Measurements from ENCODE around the gene TMEM161B. TPM values are rescaled to one million over a fixed set of nuclear protein-coding genes. Genes with fewer than 3 reads are reported as not detected.
"Not testable (repeated sequence)": the region's sequence is repeated elsewhere in the genome, so short reads cannot be mapped to it uniquely, and the experiment has no call there.

TMEM161B gene
- total RNA-seq, 4 donors from 2014 or later = 10.7 to 31.0 (median 25.3) TPM

DNA sequence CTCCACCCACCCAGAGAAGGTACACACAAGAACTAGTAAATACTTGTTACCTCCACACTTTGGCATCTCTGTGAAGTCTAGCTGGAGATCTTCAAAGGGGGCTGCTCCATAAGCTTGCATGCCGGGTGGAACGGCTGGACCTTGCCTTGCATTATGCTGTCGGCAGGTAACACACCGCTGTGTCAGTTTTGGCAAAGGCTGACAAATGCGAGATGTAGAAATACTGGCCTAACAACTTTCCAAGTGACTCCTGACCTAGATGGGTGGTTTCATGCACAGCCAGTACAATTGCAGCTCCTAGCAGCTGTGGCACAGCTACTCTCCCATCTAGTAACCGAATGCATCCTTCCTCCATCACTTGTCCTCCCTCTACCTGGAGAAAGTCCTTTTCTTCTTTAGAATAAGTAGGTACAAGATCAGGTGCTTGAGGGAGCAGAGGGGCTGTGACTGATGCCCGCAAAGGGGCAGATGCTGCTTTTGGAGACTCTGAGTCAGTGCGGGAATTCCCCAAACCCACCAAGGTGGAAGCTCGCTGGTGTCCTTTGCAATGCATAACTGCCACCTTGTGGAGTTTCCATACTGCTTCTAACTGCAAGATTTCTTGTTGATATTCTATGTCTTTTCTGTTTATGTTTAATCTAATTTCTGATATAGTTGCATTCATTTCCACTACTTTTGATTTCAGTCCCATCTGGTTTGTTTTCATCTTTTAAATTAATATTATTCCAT, 78.4 kb downstream of the TMEM161B start:
- no peak overlapping the region for H3K4me3 ChIP-seq
- no peak for TF ChIP-seq POLR2A (IDR thresholded peaks at IDR 0.05)
- TF ChIP-seq, protein P1, sequence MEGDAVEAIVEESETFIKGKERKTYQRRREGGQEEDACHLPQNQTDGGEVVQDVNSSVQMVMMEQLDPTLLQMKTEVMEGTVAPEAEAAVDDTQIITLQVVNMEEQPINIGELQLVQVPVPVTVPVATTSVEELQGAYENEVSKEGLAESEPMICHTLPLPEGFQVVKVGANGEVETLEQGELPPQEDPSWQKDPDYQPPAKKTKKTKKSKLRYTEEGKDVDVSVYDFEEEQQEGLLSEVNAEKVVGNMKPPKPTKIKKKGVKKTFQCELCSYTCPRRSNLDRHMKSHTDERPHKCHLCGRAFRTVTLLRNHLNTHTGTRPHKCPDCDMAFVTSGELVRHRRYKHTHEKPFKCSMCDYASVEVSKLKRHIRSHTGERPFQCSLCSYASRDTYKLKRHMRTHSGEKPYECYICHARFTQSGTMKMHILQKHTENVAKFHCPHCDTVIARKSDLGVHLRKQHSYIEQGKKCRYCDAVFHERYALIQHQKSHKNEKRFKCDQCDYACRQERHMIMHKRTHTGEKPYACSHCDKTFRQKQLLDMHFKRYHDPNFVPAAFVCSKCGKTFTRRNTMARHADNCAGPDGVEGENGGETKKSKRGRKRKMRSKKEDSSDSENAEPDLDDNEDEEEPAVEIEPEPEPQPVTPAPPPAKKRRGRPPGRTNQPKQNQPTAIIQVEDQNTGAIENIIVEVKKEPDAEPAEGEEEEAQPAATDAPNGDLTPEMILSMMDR (IDR thresholded peaks at IDR 0.05) = no peak
- H3K27ac ChIP-seq = no peak overlapping the region
- H3K36me3 ChIP-seq = peaks cover 0 to 30% (median 0%) of the 10 kb centered on the region in 3 donors
- H3K27me3 ChIP-seq = no peaks in the 10 kb centered on the region
- DNase-seq = no peak
- peaks cover 0 to 20% (median 3%) of the 10 kb centered on the region in 4 donors for H3K9me3 ChIP-seq
- no peaks in the 10 kb centered on the region for H3K4me1 ChIP-seq

DNA sequence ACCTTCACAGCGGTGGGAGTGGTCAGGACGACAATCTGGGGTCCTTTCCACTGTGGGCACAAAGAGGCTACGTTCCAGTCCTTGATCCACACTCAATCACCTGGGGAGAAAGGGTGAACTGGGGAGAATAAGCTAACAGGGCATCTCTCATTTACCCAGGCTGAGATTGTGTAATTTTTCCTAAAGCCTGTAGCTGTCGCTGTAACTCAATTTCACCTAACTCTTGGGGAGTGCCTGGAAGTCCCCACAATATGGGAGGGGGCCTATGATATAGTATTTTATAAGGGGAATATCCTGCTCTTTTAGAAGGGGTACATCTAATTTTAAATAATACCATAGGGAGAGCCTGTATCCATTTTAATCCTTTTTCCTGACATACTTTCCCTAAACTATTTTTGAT, 79.2 kb downstream of the TMEM161B start:
- peaks cover 0 to 20% (median 3%) of the 10 kb centered on the region in 4 donors for H3K9me3 ChIP-seq
- not testable (repeated sequence) for H3K4me1 ChIP-seq, H3K27me3 ChIP-seq, DNase-seq, H3K27ac ChIP-seq, H3K4me3 ChIP-seq
- H3K36me3 ChIP-seq = peaks cover 0 to 27% (median 0%) of the 10 kb centered on the region in 3 donors

DNA sequence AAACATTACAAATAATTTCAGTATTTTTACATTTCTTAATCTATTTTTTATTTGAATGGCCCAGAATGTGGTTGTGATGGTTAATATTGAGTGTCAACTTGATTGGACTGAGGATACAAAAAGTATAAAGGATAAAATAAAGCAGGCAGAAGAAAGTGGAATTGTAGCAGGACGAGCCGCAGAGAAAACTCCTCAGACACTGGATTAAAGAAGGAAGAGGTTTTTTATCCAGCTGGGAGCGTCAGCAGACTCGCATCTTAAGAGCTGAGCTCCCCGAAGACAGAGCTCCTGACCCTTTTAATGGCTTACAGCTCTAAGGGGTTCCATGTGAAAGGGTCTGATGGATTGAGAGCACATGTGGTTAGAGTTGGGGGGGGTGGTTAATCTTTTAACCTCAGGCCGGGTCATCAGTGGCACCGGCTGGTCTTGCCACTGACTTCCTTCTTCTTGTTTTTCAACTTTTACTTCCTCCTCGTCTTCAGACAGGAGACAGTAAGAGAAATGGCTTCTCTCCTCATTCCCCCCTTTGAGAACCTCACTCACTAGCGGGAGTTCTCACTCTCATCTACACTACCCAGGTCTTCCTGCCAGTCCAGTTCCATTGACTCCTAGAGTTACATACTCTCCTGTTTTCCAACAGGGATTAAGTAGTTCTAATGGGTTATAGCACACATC, 80.0 kb downstream of the TMEM161B start:
- no peak for DNase-seq
- Histone ChIP-seq H3K27ac (no peak overlapping the region), H3K27me3 (no peaks in the 10 kb centered on the region), H3K4me1 (no peaks in the 10 kb centered on the region), H3K9me3 (peaks cover 0 to 20% (median 3%) of the 10 kb centered on the region in 4 donors), H3K4me3 (no peak overlapping the region), H3K36me3 (peaks cover 0 to 19% (median 0%) of the 10 kb centered on the region in 3 donors)
- TF ChIP-seq, protein P1 (IDR thresholded peaks at IDR 0.05) = no peak
- TF ChIP-seq POLR2A (IDR thresholded peaks at IDR 0.05) = no peak

DNA sequence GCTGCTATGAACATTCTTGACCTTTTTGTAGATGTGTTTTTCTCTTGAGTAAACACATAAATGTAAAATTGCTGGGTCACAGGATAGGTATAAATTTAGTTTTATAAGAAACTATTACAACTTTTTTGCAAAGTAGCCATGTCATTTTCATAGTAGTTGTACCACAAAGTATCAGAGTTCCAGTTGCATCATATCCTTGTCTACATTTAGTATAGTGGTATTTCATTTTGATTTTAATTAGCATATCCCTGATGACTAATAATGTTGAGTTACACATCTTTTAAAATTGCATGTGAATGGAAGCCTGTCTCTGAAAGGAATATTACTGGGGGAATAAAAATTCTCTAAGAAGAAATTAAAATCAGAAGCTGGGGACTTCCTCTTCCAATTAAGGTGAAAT, 85.4 kb downstream of the TMEM161B start:
- DNase-seq = no peak
- H3K4me1 ChIP-seq = no peaks in the 10 kb centered on the region
- no peak overlapping the region for H3K4me3 ChIP-seq
- peaks cover 0 to 4% (median 0%) of the 10 kb centered on the region in 4 donors for H3K9me3 ChIP-seq
- no peaks in the 10 kb centered on the region for H3K27me3 ChIP-seq
- H3K27ac ChIP-seq = no peak overlapping the region
- no peaks in the 10 kb centered on the region for H3K36me3 ChIP-seq
- TF ChIP-seq, protein P1 (IDR thresholded peaks at IDR 0.05) = no peak
- no peak for TF ChIP-seq POLR2A (IDR thresholded peaks at IDR 0.05)

DNA sequence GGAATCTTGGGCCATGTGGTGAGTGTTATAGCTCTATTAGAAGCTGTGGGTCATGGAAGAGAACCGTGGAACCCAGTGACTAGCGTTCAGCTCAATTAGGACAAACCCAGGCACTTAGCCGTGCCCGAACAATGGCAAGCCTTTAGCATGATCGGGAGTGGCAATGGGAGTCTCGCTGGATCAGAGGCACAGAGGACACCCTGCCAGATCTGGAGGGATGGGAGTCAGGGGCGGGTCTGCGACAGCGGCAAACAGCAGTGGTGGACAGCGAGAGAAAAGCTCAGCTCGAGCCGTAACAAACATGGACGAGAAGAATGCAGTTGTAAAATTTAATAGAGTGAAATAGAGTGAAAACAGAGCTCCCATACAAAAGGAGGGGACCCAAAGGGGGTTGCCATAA, 91.2 kb downstream of the TMEM161B start:
- not testable (repeated sequence) for H3K9me3 ChIP-seq, H3K4me1 ChIP-seq, H3K4me3 ChIP-seq, H3K27me3 ChIP-seq, DNase-seq, H3K27ac ChIP-seq, H3K36me3 ChIP-seq

DNA sequence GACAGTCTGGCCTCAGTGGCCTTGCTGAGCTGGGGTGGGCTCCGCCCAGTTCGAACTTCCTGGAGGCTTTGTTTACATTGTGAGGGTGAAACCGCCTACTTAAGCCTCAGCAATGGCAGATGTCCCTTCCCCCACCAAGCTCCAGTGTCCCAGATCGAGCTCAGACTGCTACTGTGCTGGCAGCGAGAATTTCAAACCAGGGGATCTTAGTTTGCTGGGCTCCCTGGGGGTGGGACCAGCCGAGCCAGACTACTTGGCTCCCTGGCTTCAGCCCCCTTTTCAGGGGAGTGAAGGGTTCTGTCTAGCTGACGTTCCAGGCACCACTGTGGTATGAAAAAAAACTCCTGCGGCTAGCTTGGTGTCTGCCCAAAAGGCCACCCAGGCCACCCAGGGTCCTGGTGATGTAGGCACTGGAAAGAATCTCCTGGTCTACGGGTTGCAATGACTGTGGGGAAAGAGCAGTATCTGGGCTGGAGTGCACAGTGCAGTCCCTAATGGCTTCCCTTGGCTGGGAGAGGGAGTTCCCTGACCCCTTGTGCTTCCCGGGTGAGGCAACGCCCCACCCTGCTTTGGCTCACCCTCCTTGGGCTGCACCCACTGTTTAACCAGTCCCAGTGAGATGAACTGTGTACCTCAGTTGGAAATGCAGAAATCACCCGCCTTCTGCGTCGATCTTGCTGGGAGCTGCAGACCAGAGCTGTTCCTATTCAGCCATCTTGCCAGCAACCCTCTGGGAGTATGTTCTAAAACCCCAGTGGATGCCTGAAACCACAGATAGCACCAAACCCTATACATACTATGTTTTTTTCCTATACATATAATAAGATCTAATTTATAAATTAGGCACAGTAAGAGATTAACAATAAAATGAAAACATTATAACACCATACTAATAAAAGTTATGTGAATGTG, 95.5 kb downstream of the TMEM161B start:
- TF ChIP-seq, protein P1 (IDR thresholded peaks at IDR 0.05) = no peak
- TF ChIP-seq POLR2A (IDR thresholded peaks at IDR 0.05) = no peak
- peak in 1 of 3 donors; percentile 50 for DNase-seq
- no peaks in the 10 kb centered on the region for H3K9me3 ChIP-seq
- H3K4me3 ChIP-seq = no peak overlapping the region
- no peak overlapping the region for H3K27ac ChIP-seq
- no peaks in the 10 kb centered on the region for H3K4me1 ChIP-seq
- no peaks in the 10 kb centered on the region for H3K27me3 ChIP-seq
- no peaks in the 10 kb centered on the region for H3K36me3 ChIP-seq

Measured in Peyer's patch (tissue), 4 donors.